ENCODE measurements around the gene LRP1-AS.

Gene LRP1-AS

GRCh38 chr12:57193706-57194245 is 46.4 kb upstream of the LRP1-AS start:
- no peak for TF ChIP-seq CTCF (IDR thresholded peaks at IDR 0.05; ENCODE audit: borderline replicate concordance, insufficient read depth, low read depth, low read length)
- no peak overlapping the region for H3K4me3 ChIP-seq (ENCODE audit: low read depth, low read length)

DNA sequence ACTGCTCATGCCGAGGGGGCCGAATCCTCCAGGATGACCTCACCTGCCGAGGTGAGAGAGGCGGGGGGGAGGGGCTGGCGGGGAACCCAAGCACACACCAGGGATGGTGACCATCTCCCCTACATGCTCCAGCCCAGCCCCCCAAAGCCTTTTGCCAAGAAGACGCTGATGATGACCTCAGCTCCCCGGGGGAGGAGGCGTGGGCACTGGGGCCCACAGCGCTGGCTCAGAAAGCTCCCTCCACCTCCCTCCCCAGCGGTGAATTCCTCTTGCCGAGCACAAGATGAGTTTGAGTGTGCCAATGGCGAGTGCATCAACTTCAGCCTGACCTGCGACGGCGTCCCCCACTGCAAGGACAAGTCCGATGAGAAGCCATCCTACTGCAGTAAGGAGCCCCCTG is 45.5 kb upstream of the LRP1-AS start:
- TF ChIP-seq CTCF (IDR thresholded peaks at IDR 0.05; ENCODE audit: borderline replicate concordance, insufficient read depth, low read depth, low read length) = no peak
- no peak overlapping the region for H3K4me3 ChIP-seq (ENCODE audit: low read depth, low read length)

GRCh38 chr12:57191410-57191809 is 44.0 kb upstream of the LRP1-AS start:
- TF ChIP-seq CTCF (IDR thresholded peaks at IDR 0.05; ENCODE audit: borderline replicate concordance, insufficient read depth, low read depth, low read length) = no peak
- no peak overlapping the region for H3K4me3 ChIP-seq (ENCODE audit: low read depth, low read length)

DNA sequence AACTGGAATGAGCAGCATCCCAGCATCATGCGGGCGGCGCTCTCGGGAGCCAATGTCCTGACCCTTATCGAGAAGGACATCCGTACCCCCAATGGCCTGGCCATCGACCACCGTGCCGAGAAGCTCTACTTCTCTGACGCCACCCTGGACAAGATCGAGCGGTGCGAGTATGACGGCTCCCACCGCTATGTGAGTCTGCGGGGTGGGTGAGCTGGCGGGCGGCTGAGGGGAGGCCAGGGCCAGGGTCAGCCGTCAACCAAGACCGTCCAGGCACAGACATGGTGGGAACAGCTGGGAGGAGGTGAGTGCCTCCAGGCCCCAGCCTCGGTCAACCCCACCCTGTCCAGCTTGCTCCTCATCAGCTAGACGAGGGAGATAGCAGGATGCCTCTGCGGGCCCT is 43.4 kb upstream of the LRP1-AS start:
- no peak for TF ChIP-seq CTCF (IDR thresholded peaks at IDR 0.05; ENCODE audit: borderline replicate concordance, insufficient read depth, low read depth, low read length)

GRCh38 chr12:57190037-57190436 is 42.6 kb upstream of the LRP1-AS start:
- TF ChIP-seq CTCF (IDR thresholded peaks at IDR 0.05; ENCODE audit: borderline replicate concordance, insufficient read depth, low read depth, low read length) = no peak

More for the DNA sequence above, 43.4 kb upstream of the LRP1-AS start:
- H3K4me3 ChIP-seq (ENCODE audit: low read depth, low read length) = no peak overlapping the region

DNA sequence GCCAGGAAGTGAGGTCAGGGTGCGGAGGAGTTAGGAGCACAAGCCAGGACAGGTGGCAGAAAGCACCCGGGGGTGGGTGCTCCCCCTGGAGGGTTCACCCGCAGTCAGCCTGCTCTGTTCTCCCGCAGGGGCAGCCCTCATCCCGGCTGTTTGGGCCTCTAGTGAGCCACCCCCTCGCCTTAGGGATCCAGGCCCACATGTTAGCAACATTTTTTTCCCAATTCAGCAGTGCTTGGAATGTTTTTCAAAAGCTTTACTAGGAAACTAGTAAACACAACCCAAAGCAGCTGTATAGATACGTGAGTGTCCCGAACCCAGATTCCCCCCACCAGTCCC is 40.6 kb upstream of the LRP1-AS start:
- TF ChIP-seq CTCF (IDR thresholded peaks at IDR 0.05; ENCODE audit: borderline replicate concordance, insufficient read depth, low read depth, low read length) = no peak
- no peak overlapping the region for H3K4me3 ChIP-seq (ENCODE audit: low read depth, low read length)

More at GRCh38 chr12:57190037-57190436, 42.6 kb upstream of the LRP1-AS start:
- H3K4me3 ChIP-seq (ENCODE audit: low read depth, low read length) = no peak overlapping the region

GRCh38 chr12:57187222-57188089 is 40.0 kb upstream of the LRP1-AS start:
- TF ChIP-seq CTCF (IDR thresholded peaks at IDR 0.05; ENCODE audit: borderline replicate concordance, insufficient read depth, low read depth, low read length) = no peak
- no peak overlapping the region for H3K4me3 ChIP-seq (ENCODE audit: low read depth, low read length)
